ENCODE measurements around the gene AREL1.

The AREL1 gene

DNA sequence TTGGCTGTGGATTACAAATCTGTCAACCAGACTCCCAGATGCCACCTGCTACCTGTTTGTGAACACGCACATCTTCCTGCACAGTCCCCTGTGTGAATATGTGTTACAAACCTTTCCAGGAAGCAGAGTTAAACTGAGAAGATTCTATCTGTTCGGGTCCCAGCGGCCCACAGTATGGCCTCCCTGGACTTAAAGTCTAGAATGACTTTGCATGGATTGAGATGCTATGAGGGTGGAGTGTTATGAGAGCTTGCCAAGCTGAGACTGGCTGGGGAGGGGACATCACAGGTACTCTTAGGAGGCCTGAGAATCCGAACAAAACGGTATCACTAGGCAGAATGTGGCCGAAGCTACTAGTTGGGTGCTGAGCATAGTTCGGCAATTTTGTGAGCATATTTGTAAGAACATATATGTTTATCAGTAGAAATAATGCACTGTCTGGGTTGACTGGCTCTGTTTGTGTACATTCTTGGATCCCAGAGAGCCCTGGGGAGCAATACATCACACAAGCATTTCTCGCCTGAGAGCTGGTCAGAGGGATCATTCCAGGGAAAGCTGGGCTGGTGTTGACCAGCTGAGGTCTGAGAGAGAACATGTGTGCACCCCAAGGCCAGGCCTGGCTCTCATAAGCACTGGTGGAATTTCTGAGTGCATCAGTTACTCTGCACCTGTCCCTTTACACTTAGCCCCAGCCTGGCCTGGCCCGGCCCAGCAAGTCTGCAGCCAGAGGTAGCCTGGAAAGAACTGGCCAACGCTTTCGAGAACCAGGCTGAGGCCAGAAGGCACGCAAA, 71.1 kb downstream of the AREL1 start:
- no peaks in the 10 kb centered on the region for H3K36me3 ChIP-seq (ENCODE audit: control insufficient read depth in 4 of 4, insufficient read depth in 4 of 4, low read length in 3 of 4)
- no peak overlapping the region for H3K4me3 ChIP-seq (ENCODE audit: control insufficient read depth in 1 of 7, extremely low read depth in 1 of 7, insufficient read depth in 4 of 7, low read depth in 2 of 7, low read length in 6 of 7)
- H3K27me3 ChIP-seq (replicated peaks in 2 of 5; ENCODE audit: control insufficient read depth in 4 of 5, insufficient read depth in 5 of 5, low read length in 4 of 5), result no peaks in the 10 kb centered on the region
- no peaks in the 10 kb centered on the region for H3K9me3 ChIP-seq (ENCODE audit: control extremely low read depth in 1 of 5, control insufficient read depth in 4 of 5, insufficient read depth in 2 of 5, low read depth in 1 of 5, low read length in 4 of 5)
- peaks cover 0 to 9% (median 0%) of the 10 kb centered on the region in 4 experiments for H3K4me1 ChIP-seq (ENCODE audit: control extremely low read depth in 1 of 4, control insufficient read depth in 4 of 4, insufficient read depth in 4 of 4, low read length in 3 of 4)
- ChIA-PET CTCF (interaction anchor here (1.1 to 5.9 kb wide), 4 partner anchors 13 to 30 kb away, joined by 4 to 41 read pairs (median 4); partner anchors contain the start of gene LTBP2), POLR2A (no interaction called here)
- H3K27ac ChIP-seq (ENCODE audit: insufficient read depth in 1 of 2, low read depth in 1 of 2, low read length in 2 of 2, poor library complexity in 1 of 2, severe bottlenecking in 2 of 2), result no peak overlapping the region
- 96% methylated on average over 10 of the region's 12 CpGs for WGBS (ENCODE audit: insufficient coverage)
- no peak for DNase-seq

DNA sequence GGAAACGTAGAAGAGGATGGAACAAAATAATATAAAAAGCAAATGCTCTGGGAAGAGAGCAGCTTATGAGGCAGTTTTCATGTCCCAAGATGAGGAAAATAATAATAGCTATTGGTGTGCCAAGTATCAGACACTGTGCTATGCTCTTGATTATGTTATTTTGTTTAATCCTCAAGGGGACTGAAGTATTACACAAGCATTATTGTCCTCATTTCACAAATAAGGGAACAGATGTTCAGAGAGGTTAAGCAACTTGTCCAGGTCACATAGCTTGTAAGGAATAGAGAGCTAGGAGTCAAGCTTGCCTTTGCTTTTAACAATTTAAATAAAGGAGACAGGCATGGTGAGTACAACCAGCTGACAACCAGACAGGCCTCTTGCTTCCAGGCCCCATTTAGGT, 73.9 kb downstream of the AREL1 start:
- ChIA-PET POLR2A (no interaction called here), CTCF (interaction anchor here (0.9 to 5.9 kb wide), 10 partner anchors 9 to 123 kb away, joined by 3 to 41 read pairs (median 7); no protein-coding TSS in a partner anchor)
- Histone ChIP-seq H3K4me1 (ENCODE audit: control extremely low read depth in 1 of 4, control insufficient read depth in 4 of 4, insufficient read depth in 4 of 4, low read length in 3 of 4) (no peaks in the 10 kb centered on the region), H3K9me3 (ENCODE audit: control extremely low read depth in 1 of 5, control insufficient read depth in 4 of 5, insufficient read depth in 2 of 5, low read depth in 1 of 5, low read length in 4 of 5) (no peaks in the 10 kb centered on the region), H3K4me3 (ENCODE audit: control insufficient read depth in 1 of 7, extremely low read depth in 1 of 7, insufficient read depth in 4 of 7, low read depth in 2 of 7, low read length in 6 of 7) (no peak overlapping the region), H3K36me3 (ENCODE audit: control insufficient read depth in 4 of 4, insufficient read depth in 4 of 4, low read length in 3 of 4) (no peaks in the 10 kb centered on the region), H3K27me3 (replicated peaks in 2 of 5; ENCODE audit: control insufficient read depth in 4 of 5, insufficient read depth in 5 of 5, low read length in 4 of 5) (no peaks in the 10 kb centered on the region), H3K27ac (ENCODE audit: insufficient read depth in 1 of 2, low read depth in 1 of 2, low read length in 2 of 2, poor library complexity in 1 of 2, severe bottlenecking in 2 of 2) (no peak overlapping the region)
- WGBS (ENCODE audit: insufficient coverage), result 100% methylated on average over 1 of the region's 1 CpG
- no peak for DNase-seq

DNA sequence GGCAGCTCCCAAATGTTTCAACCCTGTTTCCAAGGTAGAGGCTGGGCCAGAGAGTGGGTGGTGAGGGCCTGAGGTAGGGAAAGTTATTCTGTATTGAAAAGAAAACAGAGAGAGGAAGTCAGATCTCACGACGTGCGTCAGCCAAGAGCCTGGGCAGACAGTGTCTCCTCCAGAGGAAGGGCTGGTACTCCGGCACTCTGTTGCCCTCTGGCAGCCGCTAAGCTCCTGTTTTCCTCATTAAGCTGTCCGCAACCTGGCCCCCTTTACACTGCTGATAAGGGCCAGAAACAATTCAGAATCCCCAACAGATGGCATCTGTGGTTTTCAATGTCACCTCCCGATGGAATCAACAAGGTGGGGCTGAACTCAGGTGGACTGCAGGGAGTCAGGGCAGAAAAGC, 74.8 kb downstream of the AREL1 start:
- no peak overlapping the region for H3K4me3 ChIP-seq (ENCODE audit: control insufficient read depth in 1 of 7, extremely low read depth in 1 of 7, insufficient read depth in 4 of 7, low read depth in 2 of 7, low read length in 6 of 7)
- no peaks in the 10 kb centered on the region for H3K36me3 ChIP-seq (ENCODE audit: control insufficient read depth in 4 of 4, insufficient read depth in 4 of 4, low read length in 3 of 4)
- no peaks in the 10 kb centered on the region for H3K27me3 ChIP-seq (replicated peaks in 2 of 5; ENCODE audit: control insufficient read depth in 4 of 5, insufficient read depth in 5 of 5, low read length in 4 of 5)
- H3K27ac ChIP-seq (ENCODE audit: insufficient read depth in 1 of 2, low read depth in 1 of 2, low read length in 2 of 2, poor library complexity in 1 of 2, severe bottlenecking in 2 of 2), result no peak overlapping the region
- ChIA-PET POLR2A (no interaction called here), CTCF (interaction anchor here (0.9 to 5.9 kb wide), 10 partner anchors 10 to 124 kb away, joined by 3 to 41 read pairs (median 7); partner anchors contain the start of gene LTBP2)
- H3K4me1 ChIP-seq (ENCODE audit: control extremely low read depth in 1 of 4, control insufficient read depth in 4 of 4, insufficient read depth in 4 of 4, low read length in 3 of 4), result no peaks in the 10 kb centered on the region
- WGBS (ENCODE audit: insufficient coverage), result 70% methylated on average over 7 of the region's 7 CpGs
- DNase-seq, result no peak
- H3K9me3 ChIP-seq (ENCODE audit: control extremely low read depth in 1 of 5, control insufficient read depth in 4 of 5, insufficient read depth in 2 of 5, low read depth in 1 of 5, low read length in 4 of 5), result no peaks in the 10 kb centered on the region

DNA sequence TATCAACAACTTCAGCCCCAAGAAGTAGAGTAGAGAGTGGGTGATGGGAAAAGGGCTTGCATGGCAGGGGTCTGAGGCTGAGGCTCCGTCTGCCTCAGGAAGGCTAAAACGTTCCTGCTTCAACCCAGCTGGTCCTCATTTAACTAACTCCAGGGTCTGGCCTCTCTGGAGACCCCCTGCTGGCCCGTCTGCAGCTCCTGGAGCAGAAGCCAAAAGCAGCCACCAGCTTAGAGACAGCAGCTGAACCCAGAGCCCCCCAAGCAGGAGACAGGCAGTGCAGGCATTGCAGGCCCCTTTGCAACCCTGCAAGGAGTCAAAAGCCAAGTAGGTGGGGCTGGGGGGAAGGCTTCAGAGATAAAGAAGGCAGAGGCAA, 75.7 kb downstream of the AREL1 start:
- WGBS (ENCODE audit: insufficient coverage), result 79% methylated on average over 2 of the region's 3 CpGs

DNA sequence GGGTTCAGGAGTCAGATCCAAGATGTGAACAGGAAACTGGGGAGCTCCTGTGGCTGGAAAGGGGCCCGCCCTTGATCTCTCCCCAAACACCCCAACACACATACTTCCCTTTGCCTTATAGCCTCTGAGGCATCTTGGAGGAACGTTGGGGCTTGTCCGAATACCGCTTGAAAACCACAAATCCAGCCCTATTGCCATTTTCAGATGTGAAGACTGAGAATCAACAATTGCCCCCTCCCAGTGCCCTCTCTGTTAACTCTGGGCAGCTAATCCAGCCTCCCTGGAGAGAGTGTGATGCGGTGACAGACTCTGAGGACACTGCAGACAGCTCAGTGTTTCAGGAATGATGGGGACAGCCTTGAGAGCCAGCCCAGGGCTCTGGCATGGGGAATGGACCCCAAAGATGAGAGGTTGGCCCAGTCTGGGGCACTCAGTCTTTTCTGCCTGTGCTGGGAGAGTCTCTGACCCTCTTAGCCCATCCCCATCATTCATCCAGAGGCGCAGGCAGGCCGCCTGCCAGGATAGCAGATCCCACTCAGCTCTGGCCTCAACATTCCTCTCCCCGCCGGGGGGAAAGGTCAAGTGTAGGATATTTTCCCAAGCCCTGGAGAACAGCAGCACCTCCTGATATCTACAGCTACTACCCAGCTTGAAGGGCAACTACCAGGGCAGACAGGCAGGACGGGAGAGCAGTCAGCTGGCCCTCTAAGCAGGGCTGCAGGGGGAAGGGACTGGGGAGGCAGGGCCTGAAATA, 76.3 kb downstream of the AREL1 start:
- WGBS (ENCODE audit: insufficient coverage), result 89% methylated on average over 7 of the region's 10 CpGs
- no peaks in the 10 kb centered on the region for H3K4me1 ChIP-seq (ENCODE audit: control extremely low read depth in 1 of 4, control insufficient read depth in 4 of 4, insufficient read depth in 4 of 4, low read length in 3 of 4)
- no peak overlapping the region for H3K27ac ChIP-seq (ENCODE audit: insufficient read depth in 1 of 2, low read depth in 1 of 2, low read length in 2 of 2, poor library complexity in 1 of 2, severe bottlenecking in 2 of 2)
- H3K4me3 ChIP-seq (ENCODE audit: control insufficient read depth in 1 of 7, extremely low read depth in 1 of 7, insufficient read depth in 4 of 7, low read depth in 2 of 7, low read length in 6 of 7), result no peak overlapping the region
- no peaks in the 10 kb centered on the region for H3K36me3 ChIP-seq (ENCODE audit: control insufficient read depth in 4 of 4, insufficient read depth in 4 of 4, low read length in 3 of 4)
- DNase-seq, result no peak
- CTCF ChIA-PET, result interaction anchor here (0.8 to 5.9 kb wide), 4 partner anchors 14 to 27 kb away, joined by 3 to 41 read pairs (median 8); partner anchors contain the start of gene LTBP2
- POLR2A ChIA-PET, result interaction anchor here (2.1 kb wide), 1 partner anchor 18 kb away, joined by 5 read pairs; no protein-coding TSS in a partner anchor
- H3K27me3 ChIP-seq (replicated peaks in 2 of 5; ENCODE audit: control insufficient read depth in 4 of 5, insufficient read depth in 5 of 5, low read length in 4 of 5), result no peaks in the 10 kb centered on the region
- no peaks in the 10 kb centered on the region for H3K9me3 ChIP-seq (ENCODE audit: control extremely low read depth in 1 of 5, control insufficient read depth in 4 of 5, insufficient read depth in 2 of 5, low read depth in 1 of 5, low read length in 4 of 5)

More for the DNA sequence above, 75.7 kb downstream of the AREL1 start:
- DNase-seq, result no peak
- ChIA-PET CTCF (interaction anchor here (0.8 to 5.9 kb wide), 7 partner anchors 9 to 28 kb away, joined by 3 to 41 read pairs (median 9); partner anchors contain the start of gene LTBP2), POLR2A (interaction anchor here (2.1 kb wide), 1 partner anchor 18 kb away, joined by 5 read pairs; no protein-coding TSS in a partner anchor)
- Histone ChIP-seq H3K4me1 (ENCODE audit: control extremely low read depth in 1 of 4, control insufficient read depth in 4 of 4, insufficient read depth in 4 of 4, low read length in 3 of 4) (no peaks in the 10 kb centered on the region), H3K9me3 (ENCODE audit: control extremely low read depth in 1 of 5, control insufficient read depth in 4 of 5, insufficient read depth in 2 of 5, low read depth in 1 of 5, low read length in 4 of 5) (no peaks in the 10 kb centered on the region), H3K4me3 (ENCODE audit: control insufficient read depth in 1 of 7, extremely low read depth in 1 of 7, insufficient read depth in 4 of 7, low read depth in 2 of 7, low read length in 6 of 7) (no peak overlapping the region), H3K36me3 (ENCODE audit: control insufficient read depth in 4 of 4, insufficient read depth in 4 of 4, low read length in 3 of 4) (no peaks in the 10 kb centered on the region), H3K27ac (ENCODE audit: insufficient read depth in 1 of 2, low read depth in 1 of 2, low read length in 2 of 2, poor library complexity in 1 of 2, severe bottlenecking in 2 of 2) (no peak overlapping the region), H3K27me3 (replicated peaks in 2 of 5; ENCODE audit: control insufficient read depth in 4 of 5, insufficient read depth in 5 of 5, low read length in 4 of 5) (no peaks in the 10 kb centered on the region)

DNA sequence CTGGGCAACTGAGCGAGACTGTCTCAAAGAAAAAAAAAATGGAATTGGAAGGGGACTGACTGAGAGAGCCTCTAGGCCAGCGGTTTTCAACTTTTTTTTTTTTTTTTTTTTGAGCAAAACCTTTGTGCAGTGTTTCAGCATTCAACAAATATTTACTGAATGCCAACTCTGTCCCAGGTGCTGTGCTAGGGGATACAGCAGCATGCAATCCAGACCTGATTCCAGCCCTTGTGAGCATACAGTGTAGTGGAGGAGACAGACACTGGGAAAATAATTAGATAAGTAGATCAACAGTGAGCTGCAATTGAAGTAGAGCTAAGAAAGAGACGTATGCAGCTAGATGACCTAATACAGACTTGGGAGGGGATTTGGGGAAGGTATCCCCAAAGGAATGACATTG, 77.0 kb downstream of the AREL1 start:
- no peaks in the 10 kb centered on the region for H3K4me1 ChIP-seq (ENCODE audit: control extremely low read depth in 1 of 4, control insufficient read depth in 4 of 4, insufficient read depth in 4 of 4, low read length in 3 of 4)
- H3K9me3 ChIP-seq (ENCODE audit: control extremely low read depth in 1 of 5, control insufficient read depth in 4 of 5, insufficient read depth in 2 of 5, low read depth in 1 of 5, low read length in 4 of 5), result no peaks in the 10 kb centered on the region
- no peaks in the 10 kb centered on the region for H3K36me3 ChIP-seq (ENCODE audit: control insufficient read depth in 4 of 4, insufficient read depth in 4 of 4, low read length in 3 of 4)
- WGBS (ENCODE audit: insufficient coverage), result 94% methylated on average over 2 of the region's 3 CpGs
- POLR2A ChIA-PET, result interaction anchor here (2.1 kb wide), 1 partner anchor 17 kb away, joined by 5 read pairs; no protein-coding TSS in a partner anchor
- CTCF ChIA-PET, result interaction anchor here (3.5 to 5.9 kb wide), 2 partner anchors 19 to 27 kb away, joined by 10 to 41 read pairs; no protein-coding TSS in a partner anchor
- H3K27ac ChIP-seq (ENCODE audit: insufficient read depth in 1 of 2, low read depth in 1 of 2, low read length in 2 of 2, poor library complexity in 1 of 2, severe bottlenecking in 2 of 2), result no peak overlapping the region
- no peaks in the 10 kb centered on the region for H3K27me3 ChIP-seq (replicated peaks in 2 of 5; ENCODE audit: control insufficient read depth in 4 of 5, insufficient read depth in 5 of 5, low read length in 4 of 5)
- DNase-seq, result no peak
- no peak overlapping the region for H3K4me3 ChIP-seq (ENCODE audit: control insufficient read depth in 1 of 7, extremely low read depth in 1 of 7, insufficient read depth in 4 of 7, low read depth in 2 of 7, low read length in 6 of 7)
